Retinal pigment epithelial cell (primary cell): ENCODE measurements around the gene DNAH5.

Source experiments
- DNase-seq: peaks from one replicate; pipeline ENCODE4 v3.0.0-alpha.2; 2010; ENCODE audit warnings: low read depth
- H3K4me3 ChIP-seq: 2 replicates; pipeline ENCODE4 v1.5.1; 2011; ENCODE audit warnings: mild to moderate bottlenecking, low read length, control low read depth, moderate library complexity
- CTCF ChIP-seq: conservative IDR thresholded peaks from 2 replicates; pipeline ENCODE4 v1.5.1; 2011; ENCODE audit warnings: low read depth, low read length, control low read depth, inconsistent platforms

The DNAH5 gene

GRCh38 chr5:13944560-13945199 lies at the start of gene DNAH5:
TSS of gene DNAH5 (minus strand) at chr5:13944688. CDS start at chr5:13944438, 250 bp downstream.
- H3K4me3 ChIP-seq: no peak within 1 kb of the TSS
- no peak for DNase-seq
- no peak for TF ChIP-seq CTCF

GRCh38 chr5:13993926-13994325 lies 49.4 kb upstream of the DNAH5 start:
- DNase-seq: no peak
- H3K4me3 ChIP-seq: no peak overlapping the region
- no peak for TF ChIP-seq CTCF

GRCh38 chr5:13992795-13993194 lies 48.3 kb upstream of the DNAH5 start:
- no peak overlapping the region for H3K4me3 ChIP-seq
- DNase-seq: no peak
- no peak for TF ChIP-seq CTCF

GRCh38 chr5:13991365-13991764 lies 46.9 kb upstream of the DNAH5 start:
- H3K4me3 ChIP-seq: no peak overlapping the region
- DNase-seq: no peak
- TF ChIP-seq CTCF: no peak

- H3K4me3 ChIP-seq: no peak overlapping the region
- no peak for DNase-seq
- TF ChIP-seq CTCF: no peak
These were observed 46.4 kb upstream of the DNAH5 start for GRCh38 chr5:13990896-13991295.

- no peak for TF ChIP-seq CTCF
- no peak overlapping the region for H3K4me3 ChIP-seq
- no peak for DNase-seq
These were observed 45.3 kb upstream of the DNAH5 start for GRCh38 chr5:13989832-13990231.

GRCh38 chr5:13987843-13988464 lies 43.5 kb upstream of the DNAH5 start:
- no peak overlapping the region for H3K4me3 ChIP-seq
- no peak for DNase-seq
- TF ChIP-seq CTCF: peak; percentile 79
